ENCODE results near the gene CCDC61. TPM values are rescaled to one million over a fixed set of nuclear protein-coding genes. Genes with fewer than 3 reads are reported as not detected.

CCDC61 gene
- total RNA-seq, 4 donors from 2014 or later = 7.4 to 16.5 (median 10.8) TPM

- Histone ChIP-seq H3K27me3 (peaks cover 0 to 4% of the 10 kb centered on the region in 2 donors), H3K4me1 (peaks cover 0 to 9% (median 1%) of the 10 kb centered on the region in 4 donors), H3K4me3 (no peak overlapping the region), H3K36me3 (no peaks in the 10 kb centered on the region), H3K27ac (no peak overlapping the region), H3K9me3 (no peaks in the 10 kb centered on the region)
- no peak for TF ChIP-seq POLR2A (IDR thresholded peaks at IDR 0.05)
- peak; percentile 67 to 88 (median 78) for TF ChIP-seq CTCF (IDR thresholded peaks at IDR 0.05)
- DNase-seq = peak; percentile 46 to 84 (median 81)
Measured at GRCh38 chr19:46009530-46010510, 14.6 kb downstream of the CCDC61 start.

- DNase-seq = no peak
- no peak overlapping the region for H3K27ac ChIP-seq
- peaks cover 0 to 12% of the 10 kb centered on the region in 2 donors for H3K27me3 ChIP-seq
- TF ChIP-seq CTCF (IDR thresholded peaks at IDR 0.05) (no peak), POLR2A (IDR thresholded peaks at IDR 0.05) (no peak)
- H3K36me3 ChIP-seq = no peaks in the 10 kb centered on the region
- no peaks in the 10 kb centered on the region for H3K9me3 ChIP-seq
- peaks cover 0 to 23% (median 13%) of the 10 kb centered on the region in 4 donors for H3K4me1 ChIP-seq
- H3K4me3 ChIP-seq = peak overlapping the region in 2 of 4 donors; percentile 50 to 59
Measured at GRCh38 chr19:46014534-46014933, 19.3 kb downstream of the CCDC61 start.

- peak; percentile 64 to 88 (median 87) for DNase-seq
- Histone ChIP-seq H3K4me1 (peaks cover 0 to 21% (median 13%) of the 10 kb centered on the region in 4 donors), H3K27me3 (peaks cover 0 to 12% of the 10 kb centered on the region in 2 donors), H3K27ac (no peak overlapping the region), H3K4me3 (peak overlapping the region; percentile 50 to 71 (median 60)), H3K9me3 (no peaks in the 10 kb centered on the region), H3K36me3 (no peaks in the 10 kb centered on the region)
- no peak for TF ChIP-seq CTCF (IDR thresholded peaks at IDR 0.05)
- TF ChIP-seq POLR2A (IDR thresholded peaks at IDR 0.05) = no peak
Measured at GRCh38 chr19:46014941-46015686, 19.8 kb downstream of the CCDC61 start.

GRCh38 chr19:46015687-46016425 is 20.6 kb downstream of the CCDC61 start:
- no peak for DNase-seq
- H3K9me3 ChIP-seq = no peaks in the 10 kb centered on the region
- peak overlapping the region in 1 of 4 donors; percentile 55 for H3K27ac ChIP-seq
- no peak for TF ChIP-seq CTCF (IDR thresholded peaks at IDR 0.05)
- TF ChIP-seq POLR2A (IDR thresholded peaks at IDR 0.05) = no peak
- H3K4me3 ChIP-seq = peak overlapping the region; percentile 59 to 71 (median 64)
- no peaks in the 10 kb centered on the region for H3K36me3 ChIP-seq
- H3K4me1 ChIP-seq = peaks cover 0 to 21% (median 13%) of the 10 kb centered on the region in 4 donors
- H3K27me3 ChIP-seq = peaks cover 0 to 12% of the 10 kb centered on the region in 2 donors

All from Peyer's patch (tissue), 4 donors.